Measurements from ENCODE around the gene ZFYVE9.

Gene ZFYVE9

GRCh38 chr1:52157582-52157981 lies 15.7 kb downstream of the ZFYVE9 start:
- no peak for DNase-seq
- no peaks in the 10 kb centered on the region for H3K9me3 ChIP-seq (replicated peaks; ENCODE audit: insufficient read depth, low read length)
- no peak overlapping the region for H3K4me3 ChIP-seq (ENCODE audit: low read length)
- no peak overlapping the region for H2AFZ ChIP-seq (ENCODE audit: low read length)
- H3K27me3 ChIP-seq (replicated peaks; ENCODE audit: insufficient read depth, low read length): no peaks in the 10 kb centered on the region
- H3K79me2 ChIP-seq (ENCODE audit: low read length): no peaks in the 10 kb centered on the region
- H3K9me2 ChIP-seq (replicated peaks; ENCODE audit: insufficient read depth, low read length): no peaks in the 10 kb centered on the region
- no peaks in the 10 kb centered on the region for H4K20me1 ChIP-seq (ENCODE audit: insufficient read depth, low read length)
- no peak overlapping the region for H3K9ac ChIP-seq (ENCODE audit: low read length)
- H3K4me1 ChIP-seq (ENCODE audit: low read length): no peaks in the 10 kb centered on the region
- no peak overlapping the region for H3K4me2 ChIP-seq (ENCODE audit: low read depth, low read length)
- TF ChIP-seq CTCF (IDR thresholded peaks at IDR 0.05; ENCODE audit: low read length): no peak
- TF ChIP-seq EZH2phosphoT487 (IDR thresholded peaks at IDR 0.05; ENCODE audit: low read length): no peak
- TF ChIP-seq EZH2 (optimal IDR thresholded peaks at IDR 0.05; ENCODE audit: low read depth, low read length): no peak
- no peaks in the 10 kb centered on the region for H3K36me3 ChIP-seq (replicated peaks; ENCODE audit: insufficient read depth, low read length)
- no peak overlapping the region for H3K27ac ChIP-seq (ENCODE audit: low read length)
- no peaks in the 10 kb centered on the region for H3F3A ChIP-seq (ENCODE audit: insufficient read depth, low read length)

GRCh38 chr1:52158218-52158617 lies 16.3 kb downstream of the ZFYVE9 start:
- H2AFZ ChIP-seq (ENCODE audit: low read length): no peak overlapping the region
- no peaks in the 10 kb centered on the region for H4K20me1 ChIP-seq (ENCODE audit: insufficient read depth, low read length)
- no peaks in the 10 kb centered on the region for H3F3A ChIP-seq (ENCODE audit: insufficient read depth, low read length)
- no peak for DNase-seq
- no peaks in the 10 kb centered on the region for H3K79me2 ChIP-seq (ENCODE audit: low read length)
- H3K4me3 ChIP-seq (ENCODE audit: low read length): no peak overlapping the region
- TF ChIP-seq EZH2phosphoT487 (IDR thresholded peaks at IDR 0.05; ENCODE audit: low read length): no peak
- no peak for TF ChIP-seq EZH2 (optimal IDR thresholded peaks at IDR 0.05; ENCODE audit: low read depth, low read length)
- TF ChIP-seq CTCF (IDR thresholded peaks at IDR 0.05; ENCODE audit: low read length): no peak
- H3K9me3 ChIP-seq (replicated peaks; ENCODE audit: insufficient read depth, low read length): no peaks in the 10 kb centered on the region
- H3K9ac ChIP-seq (ENCODE audit: low read length): no peak overlapping the region
- H3K9me2 ChIP-seq (replicated peaks; ENCODE audit: insufficient read depth, low read length): no peaks in the 10 kb centered on the region
- no peak overlapping the region for H3K27ac ChIP-seq (ENCODE audit: low read length)
- H3K4me2 ChIP-seq (ENCODE audit: low read depth, low read length): no peak overlapping the region
- no peaks in the 10 kb centered on the region for H3K27me3 ChIP-seq (replicated peaks; ENCODE audit: insufficient read depth, low read length)
- H3K4me1 ChIP-seq (ENCODE audit: low read length): no peaks in the 10 kb centered on the region
- no peaks in the 10 kb centered on the region for H3K36me3 ChIP-seq (replicated peaks; ENCODE audit: insufficient read depth, low read length)

GRCh38 chr1:52159033-52159789 lies 17.3 kb downstream of the ZFYVE9 start:
- Histone ChIP-seq H3K36me3 (replicated peaks; ENCODE audit: insufficient read depth, low read length) (no peaks in the 10 kb centered on the region), H3K79me2 (ENCODE audit: low read length) (no peaks in the 10 kb centered on the region), H3F3A (ENCODE audit: insufficient read depth, low read length) (no peaks in the 10 kb centered on the region), H3K4me2 (ENCODE audit: low read depth, low read length) (no peak overlapping the region), H3K9ac (ENCODE audit: low read length) (no peak overlapping the region), H4K20me1 (ENCODE audit: insufficient read depth, low read length) (no peaks in the 10 kb centered on the region), H3K4me3 (ENCODE audit: low read length) (no peak overlapping the region), H2AFZ (ENCODE audit: low read length) (no peak overlapping the region), H3K27ac (ENCODE audit: low read length) (no peak overlapping the region), H3K4me1 (ENCODE audit: low read length) (no peaks in the 10 kb centered on the region), H3K9me3 (replicated peaks; ENCODE audit: insufficient read depth, low read length) (no peaks in the 10 kb centered on the region), H3K27me3 (replicated peaks; ENCODE audit: insufficient read depth, low read length) (no peaks in the 10 kb centered on the region), H3K9me2 (replicated peaks; ENCODE audit: insufficient read depth, low read length) (no peaks in the 10 kb centered on the region)
- TF ChIP-seq EZH2phosphoT487 (IDR thresholded peaks at IDR 0.05; ENCODE audit: low read length) (no peak), CTCF (IDR thresholded peaks at IDR 0.05; ENCODE audit: low read length) (no peak)
- DNase-seq: no peak

Data from MM.1S (cell line).